ENCODE results near the gene NAA40. TPM values are rescaled to one million over a fixed set of nuclear protein-coding genes. Genes with fewer than 3 reads are reported as not detected.

NAA40 gene
- total RNA-seq, 1 donor from 2014 or later = 15.7 TPM

DNA sequence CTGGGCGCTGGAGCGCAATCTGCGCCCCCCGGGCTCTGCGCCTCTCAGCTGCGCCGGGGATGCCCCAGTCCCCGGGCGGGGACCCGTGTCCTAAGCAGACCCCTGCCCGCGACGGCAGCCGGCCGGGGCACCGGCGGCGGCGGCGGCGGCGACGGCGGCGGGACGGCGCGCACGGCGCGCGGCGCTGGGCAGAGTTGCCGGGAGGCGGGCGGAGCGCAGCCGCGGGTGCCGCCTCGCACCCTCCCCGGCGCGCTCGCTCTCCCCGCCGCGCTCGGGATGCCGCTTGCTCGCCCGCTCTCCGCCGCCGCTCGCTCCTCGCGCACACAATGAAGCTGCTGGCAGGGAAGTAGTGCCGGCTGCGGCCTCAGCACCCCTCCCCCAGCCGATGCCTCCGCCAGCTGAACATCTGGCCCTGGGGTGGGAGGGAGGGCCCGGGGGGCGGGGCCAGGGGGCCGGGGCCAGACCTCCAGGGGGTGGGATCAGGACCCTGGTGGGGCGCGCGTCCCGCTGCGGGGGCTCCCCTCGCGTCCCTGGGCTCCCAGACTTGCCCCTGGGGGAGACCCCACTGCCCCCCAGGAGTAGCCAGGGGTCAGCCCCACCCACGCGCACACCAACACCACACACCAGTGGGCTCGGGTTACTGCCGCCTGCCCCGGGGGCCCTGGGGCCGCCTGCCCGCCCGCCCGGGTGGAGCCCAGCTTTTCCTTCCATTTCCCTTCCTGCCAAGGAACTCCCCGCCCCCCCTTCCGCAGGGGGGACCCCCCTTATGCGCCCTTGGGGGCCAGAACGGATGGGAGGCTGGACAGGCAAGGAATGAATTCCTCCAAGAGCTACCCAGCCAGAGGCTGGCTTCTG is 21.7 kb upstream of the NAA40 start, which contains the start of gene RCOR2:
Gene RCOR2, minus strand, starts transcription at position 328 of the 855 bp plus-strand sequence. CDS start 708 bp downstream, outside the sequence.
- Histone ChIP-seq H3K36me3 (no peaks in the 10 kb centered on the region), H3K27ac (peak within 1 kb of the TSS; percentile 51), H3K4me1 (peaks cover 44% of the 10 kb centered on the region), H3K9me3 (no peaks in the 10 kb centered on the region), H3K4me3 (peak within 1 kb of the TSS; percentile 50), H3K27me3 (no peaks in the 10 kb centered on the region)
- intact Hi-C loops (cut with DNase I) = no loop called here
- DNase-seq (peak; percentile 81), ATAC-seq (peak; percentile 59)
- TF ChIP-seq, protein P1, sequence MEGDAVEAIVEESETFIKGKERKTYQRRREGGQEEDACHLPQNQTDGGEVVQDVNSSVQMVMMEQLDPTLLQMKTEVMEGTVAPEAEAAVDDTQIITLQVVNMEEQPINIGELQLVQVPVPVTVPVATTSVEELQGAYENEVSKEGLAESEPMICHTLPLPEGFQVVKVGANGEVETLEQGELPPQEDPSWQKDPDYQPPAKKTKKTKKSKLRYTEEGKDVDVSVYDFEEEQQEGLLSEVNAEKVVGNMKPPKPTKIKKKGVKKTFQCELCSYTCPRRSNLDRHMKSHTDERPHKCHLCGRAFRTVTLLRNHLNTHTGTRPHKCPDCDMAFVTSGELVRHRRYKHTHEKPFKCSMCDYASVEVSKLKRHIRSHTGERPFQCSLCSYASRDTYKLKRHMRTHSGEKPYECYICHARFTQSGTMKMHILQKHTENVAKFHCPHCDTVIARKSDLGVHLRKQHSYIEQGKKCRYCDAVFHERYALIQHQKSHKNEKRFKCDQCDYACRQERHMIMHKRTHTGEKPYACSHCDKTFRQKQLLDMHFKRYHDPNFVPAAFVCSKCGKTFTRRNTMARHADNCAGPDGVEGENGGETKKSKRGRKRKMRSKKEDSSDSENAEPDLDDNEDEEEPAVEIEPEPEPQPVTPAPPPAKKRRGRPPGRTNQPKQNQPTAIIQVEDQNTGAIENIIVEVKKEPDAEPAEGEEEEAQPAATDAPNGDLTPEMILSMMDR (IDR thresholded peaks at IDR 0.05) = no peak

DNA sequence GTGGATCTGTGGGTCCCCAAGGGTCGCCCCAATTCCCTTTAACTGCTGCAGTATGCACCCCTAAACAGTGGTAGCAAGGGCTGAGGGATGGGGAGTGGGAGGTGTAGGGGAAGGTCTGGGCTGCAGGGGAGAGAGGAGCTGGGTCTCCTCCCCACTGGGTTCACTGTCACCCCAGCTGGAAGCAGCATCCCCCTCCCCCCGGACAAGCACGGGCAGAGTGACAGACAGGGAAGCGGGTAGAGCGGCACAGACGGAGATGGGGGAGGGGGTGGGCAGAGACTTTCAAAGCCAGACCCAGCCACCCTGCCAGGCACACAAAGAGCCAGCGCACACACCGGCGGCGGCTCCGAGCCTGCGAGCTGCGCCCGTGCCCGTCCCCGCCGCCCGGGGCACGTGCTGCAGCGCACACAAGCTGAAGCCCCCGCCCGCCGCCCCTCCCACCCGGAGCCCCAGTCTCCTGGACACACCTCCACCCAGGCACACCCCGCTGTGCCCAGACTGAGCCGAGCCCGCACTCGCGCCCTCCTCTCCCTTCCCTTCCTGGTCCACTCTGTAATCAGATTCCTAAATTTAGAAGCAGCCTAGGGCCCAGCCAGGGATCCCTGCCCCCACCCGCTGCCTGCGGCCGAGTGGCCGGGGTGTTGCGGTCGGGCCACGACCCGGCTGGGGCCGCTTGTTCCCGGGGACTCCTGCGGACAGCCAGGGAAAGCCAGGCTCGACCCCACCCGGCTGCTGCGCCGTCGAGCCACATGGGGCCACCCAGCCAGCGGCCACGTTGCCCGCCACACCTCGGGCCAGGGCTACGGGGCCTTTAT is 20.9 kb upstream of the NAA40 start:
- H3K36me3 ChIP-seq = no peaks in the 10 kb centered on the region
- H3K27ac ChIP-seq = peak overlapping the region; percentile 51
- no peaks in the 10 kb centered on the region for H3K9me3 ChIP-seq
- intact Hi-C loops (cut with DNase I) = no loop called here
- H3K27me3 ChIP-seq = no peaks in the 10 kb centered on the region
- ATAC-seq (peak; percentile 31), DNase-seq (no peak)
- TF ChIP-seq, protein P1 (IDR thresholded peaks at IDR 0.05) = no peak
- peaks cover 44% of the 10 kb centered on the region for H3K4me1 ChIP-seq
- H3K4me3 ChIP-seq = peak overlapping the region; percentile 50

DNA sequence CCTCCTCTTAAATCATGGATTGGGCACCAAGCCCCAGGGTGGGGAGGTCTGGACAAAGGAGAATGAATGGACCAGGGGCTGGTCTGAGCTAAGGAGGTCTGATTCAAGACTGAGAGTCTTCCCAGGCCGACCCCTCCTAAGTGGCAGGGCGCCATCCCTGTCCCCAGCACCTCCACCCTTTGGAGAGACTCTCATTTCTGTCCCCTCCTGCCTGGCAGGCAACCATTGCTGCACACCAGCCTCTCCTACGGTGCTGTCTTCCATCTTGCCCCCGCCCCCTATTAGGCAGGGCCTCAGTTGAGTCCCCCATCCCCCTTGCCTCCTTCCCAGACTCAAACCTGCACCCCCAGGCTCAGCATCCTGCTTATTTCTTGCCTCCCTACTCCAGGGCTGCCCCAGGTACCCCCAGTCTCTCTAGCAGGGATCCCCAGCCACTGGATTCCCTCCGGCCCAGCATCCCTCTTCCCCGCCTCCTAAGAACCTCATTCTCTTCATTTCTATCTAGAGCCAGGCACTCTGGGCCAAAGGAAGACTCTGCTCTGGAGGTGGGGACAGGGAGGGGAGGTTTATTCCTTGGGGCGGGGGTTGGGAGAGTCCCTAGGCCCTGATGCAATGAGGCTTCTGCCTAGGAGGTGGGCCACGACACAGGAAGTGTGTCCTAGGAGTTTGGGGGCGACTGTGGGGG is 20.2 kb upstream of the NAA40 start:
- ATAC-seq = no peak

DNA sequence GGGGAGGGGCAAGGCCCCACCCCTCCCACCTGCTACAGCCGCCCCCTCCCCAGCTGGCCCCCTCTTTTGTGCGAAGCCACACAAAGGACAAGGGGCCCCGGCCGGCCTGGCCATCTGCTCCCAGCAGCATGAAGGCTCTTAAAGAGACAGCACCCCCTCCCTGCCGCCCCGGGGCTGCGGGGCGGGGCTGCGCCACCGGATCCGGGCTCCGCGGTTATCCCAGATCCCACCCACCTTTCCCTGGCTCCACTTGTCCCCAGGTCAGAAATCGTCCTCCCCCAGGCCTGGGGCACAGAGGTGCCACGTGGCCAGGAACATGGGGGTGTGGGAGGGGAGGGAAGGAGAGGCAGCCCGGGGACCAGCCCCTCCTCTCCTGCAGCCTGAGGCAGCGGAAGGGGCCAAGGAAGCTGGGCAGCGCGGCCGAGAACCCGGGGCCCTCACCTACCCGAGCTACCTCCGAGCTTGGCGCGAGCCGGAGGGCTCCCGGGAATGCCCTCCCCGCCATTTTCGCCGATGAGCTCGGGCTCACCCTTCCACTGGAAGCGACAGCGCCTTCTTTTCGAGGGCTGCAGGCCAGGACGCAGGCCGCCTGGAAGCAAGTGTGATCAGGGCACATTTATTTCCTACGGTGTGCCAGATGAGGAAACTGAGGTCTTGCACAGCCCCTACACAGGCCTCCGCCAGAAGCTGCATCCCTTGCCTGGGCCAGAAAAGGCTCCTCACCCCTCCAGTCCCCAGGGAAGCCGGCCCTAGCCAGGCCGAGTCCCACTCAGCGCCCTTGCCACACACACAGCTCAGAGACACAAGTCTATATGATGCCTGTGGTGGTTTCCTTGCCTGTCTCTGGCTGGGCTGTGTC is 19.3 kb upstream of the NAA40 start:
- peaks cover 44% of the 10 kb centered on the region for H3K4me1 ChIP-seq
- H3K4me3 ChIP-seq = peak overlapping the region; percentile 23
- TF ChIP-seq, protein P1 (IDR thresholded peaks at IDR 0.05) = no peak
- ATAC-seq = no peak
- intact Hi-C loops (cut with DNase I) = no loop called here
- no peaks in the 10 kb centered on the region for H3K36me3 ChIP-seq
- no peak for DNase-seq
- H3K27me3 ChIP-seq = no peaks in the 10 kb centered on the region
- H3K9me3 ChIP-seq = no peaks in the 10 kb centered on the region
- peak overlapping the region; percentile 13 for H3K27ac ChIP-seq

More for the DNA sequence above, 20.2 kb upstream of the NAA40 start:
- DNase-seq = no peak
- Histone ChIP-seq H3K27me3 (no peaks in the 10 kb centered on the region), H3K27ac (peak overlapping the region; percentile 51), H3K9me3 (no peaks in the 10 kb centered on the region), H3K4me3 (peak overlapping the region; percentile 23), H3K36me3 (no peaks in the 10 kb centered on the region), H3K4me1 (peaks cover 44% of the 10 kb centered on the region)
- intact Hi-C loops (cut with DNase I) = no loop called here
- TF ChIP-seq, protein P1 (IDR thresholded peaks at IDR 0.05) = no peak

Data from upper lobe of right lung (tissue), 1 donor.